SU-DHL-6 (cell line): ENCODE data around the gene NXPH1.

Experiments
- CTCF ChIP-seq: fragments of 200-600 bp; sonication (generic); IDR thresholded peaks from one replicate; pipeline ENCODE4 v1.5.1; 2017; ENCODE audit warnings: antibody characterized with exemption, mild to moderate bottlenecking, low read length, moderate library complexity; ENCODE audit not compliant: insufficient read depth, poor library complexity, severe bottlenecking
- EZH2phosphoT487 ChIP-seq: fragments of 200-600 bp; sonication (generic), shearing (Covaris generic); conservative IDR thresholded peaks from 2 replicates; pipeline ENCODE4 v1.6.1; 2018; ENCODE audit warnings: mild to moderate bottlenecking, antibody characterized with exemption, low read length, moderate library complexity, mixed read lengths

- TF ChIP-seq CTCF (no peak), EZH2phosphoT487 (no peak)
These were observed 74.2 kb downstream of the NXPH1 start for GRCh38 chr7:8507566-8507965.
